Endometrium (tissue), 2 donors: ENCODE results near the gene EPB41L3.

Experiments used
- FAIRE-seq: peaks from 2 replicates; lab custom pipeline; 2012; peaks lifted over from hg19 to GRCh38; lab: Jason Lieb, UNC
- donor health status: control.
- donor health status: control.

The EPB41L3 gene

GRCh38 chr18:5413447-5413846 lies 130.3 kb downstream of the EPB41L3 start:
- FAIRE-seq: no peak

DNA sequence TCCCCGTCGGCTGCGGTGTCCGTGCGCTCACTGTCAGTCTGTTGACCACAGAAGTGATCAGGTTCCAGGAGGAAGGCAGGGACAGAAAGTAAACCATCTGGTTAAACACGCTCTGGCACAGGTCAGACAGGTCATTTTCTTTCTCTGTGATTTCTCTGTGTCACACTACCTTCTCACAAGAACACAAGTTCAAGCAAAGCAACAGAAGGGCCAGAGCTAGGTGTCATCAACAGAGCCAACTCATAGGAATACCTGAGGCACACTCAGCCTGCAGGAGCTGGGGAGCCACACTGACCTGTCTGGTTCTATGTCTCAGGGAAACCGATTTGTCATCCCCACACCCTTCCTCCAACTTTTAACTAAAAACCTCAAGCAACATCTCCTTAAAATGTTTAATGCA lies 133.2 kb downstream of the EPB41L3 start:
- no peak for FAIRE-seq

GRCh38 chr18:5398269-5398668 lies 145.5 kb downstream of the EPB41L3 start:
- no peak for FAIRE-seq

DNA sequence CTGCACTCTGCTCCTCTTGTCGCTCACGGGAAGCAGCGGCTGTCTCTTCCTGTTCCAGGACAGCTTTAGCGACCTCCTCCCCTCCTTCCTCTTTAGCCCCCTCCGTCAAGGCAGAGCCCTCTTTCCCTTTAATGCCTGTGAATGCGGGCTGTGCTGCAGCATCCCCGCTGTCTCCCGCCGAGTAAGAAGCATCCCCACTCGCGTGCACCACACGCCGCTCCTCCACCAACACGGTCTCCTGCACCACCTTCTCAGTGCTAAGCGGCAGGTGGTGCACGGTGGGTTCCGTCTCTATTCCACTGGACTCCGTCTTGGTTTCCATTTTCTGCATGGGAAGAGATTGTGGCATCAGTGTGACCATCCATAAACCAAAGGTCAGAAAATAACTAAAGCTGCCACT lies 146.7 kb downstream of the EPB41L3 start:
- no peak for FAIRE-seq

- no peak for FAIRE-seq
Observed at GRCh38 chr18:5395860-5396448, 147.8 kb downstream of the EPB41L3 start.

DNA sequence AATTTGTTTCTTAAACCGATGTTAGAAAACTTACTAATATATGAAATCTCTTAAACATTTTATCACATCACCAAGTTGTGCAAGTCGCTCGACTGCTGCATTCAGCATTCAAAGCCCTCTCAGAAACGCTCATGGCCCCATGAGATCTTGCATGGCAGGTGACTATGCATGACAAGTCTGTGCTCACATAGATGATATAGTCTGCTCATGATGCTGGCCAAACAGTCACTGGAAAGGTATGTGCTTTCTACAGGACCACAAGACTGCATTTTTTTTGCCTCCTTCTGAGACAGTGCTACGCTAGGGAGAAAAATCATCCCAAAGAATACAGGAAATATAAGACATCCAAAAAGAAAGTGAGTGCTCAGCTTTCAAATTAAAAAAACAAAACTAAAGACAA lies 150.0 kb downstream of the EPB41L3 start:
- no peak for FAIRE-seq

DNA sequence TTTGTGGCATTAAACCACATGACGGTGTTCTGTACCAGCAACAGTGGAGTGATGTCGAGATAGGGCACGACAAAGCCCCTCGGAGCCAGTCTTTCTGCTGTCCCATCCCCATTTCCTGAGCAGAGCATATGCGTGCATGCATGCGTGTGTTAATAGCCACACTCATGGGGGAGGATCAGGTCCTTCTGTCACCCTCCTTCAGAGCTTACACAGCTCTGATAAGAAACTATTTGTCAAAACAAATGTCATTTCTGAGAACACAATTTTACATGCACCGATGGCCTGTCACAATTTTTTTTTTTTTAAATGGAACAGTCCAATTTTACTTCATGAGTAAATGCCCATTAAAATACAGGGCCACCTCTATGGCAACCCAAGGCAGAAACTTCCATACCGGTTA lies 152.4 kb downstream of the EPB41L3 start:
- FAIRE-seq: no peak

- no peak for FAIRE-seq
Observed at GRCh38 chr18:5389356-5389755, 154.4 kb downstream of the EPB41L3 start.

- FAIRE-seq: no peak
Observed at GRCh38 chr18:5388896-5389295, 154.9 kb downstream of the EPB41L3 start.

- FAIRE-seq: no peak
Observed at GRCh38 chr18:5380586-5380985, 163.2 kb downstream of the EPB41L3 start.

DNA sequence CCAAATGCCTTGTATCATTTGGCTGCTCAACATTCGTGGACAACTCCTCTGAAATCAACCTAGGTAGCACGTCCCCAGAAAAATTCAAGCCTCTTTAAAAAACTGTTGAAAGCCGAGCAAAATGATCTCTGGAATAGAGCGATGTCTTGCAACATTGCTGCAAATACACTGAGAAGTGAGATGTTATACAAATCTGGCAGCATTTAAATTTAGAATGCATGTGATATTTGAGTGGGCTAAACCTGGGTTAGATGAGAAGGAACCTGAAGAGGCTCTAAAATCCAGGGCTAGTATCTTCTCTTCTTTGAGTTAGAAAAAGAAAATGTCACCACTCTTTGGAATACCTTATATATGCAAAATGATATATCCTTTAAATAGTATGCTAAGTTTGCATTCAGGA lies 166.8 kb downstream of the EPB41L3 start:
- no peak for FAIRE-seq

DNA sequence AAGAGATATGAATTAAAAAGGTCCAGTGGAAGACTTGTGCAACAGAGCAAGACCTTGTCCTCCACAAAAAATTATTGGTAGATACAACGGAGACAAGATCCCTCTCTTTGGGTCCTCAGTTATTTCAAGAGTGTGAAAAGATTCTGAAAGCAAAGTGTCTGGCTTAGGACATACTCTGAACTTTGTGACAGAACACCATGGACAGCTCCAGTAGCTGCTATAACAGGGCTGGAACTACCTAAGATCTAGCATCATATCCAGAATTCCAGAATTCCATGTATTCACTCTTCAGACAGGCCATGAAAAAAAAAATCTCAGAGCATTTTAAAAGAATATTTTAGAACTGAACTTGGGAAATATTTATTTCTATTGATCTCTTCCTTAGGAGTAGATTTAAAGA lies 173.5 kb downstream of the EPB41L3 start:
- no peak for FAIRE-seq

DNA sequence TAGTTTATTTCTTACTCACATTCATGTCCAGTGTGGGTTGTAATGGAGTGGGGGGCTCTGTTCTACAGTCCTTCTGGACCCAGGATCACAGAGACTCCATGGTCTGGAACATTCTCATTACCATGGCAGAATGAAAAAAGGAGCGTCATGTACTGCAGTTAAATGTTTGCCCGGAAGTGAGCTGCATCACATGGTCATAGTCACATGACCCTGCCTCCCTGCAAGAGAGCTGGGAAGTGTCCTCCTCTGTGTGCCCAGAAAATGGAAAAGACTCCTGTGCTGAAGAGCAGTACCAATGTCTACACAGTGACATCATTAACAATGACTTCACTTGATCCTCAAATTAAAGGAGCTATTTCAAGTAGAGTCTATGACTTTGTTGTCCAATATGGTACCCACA lies 174.3 kb downstream of the EPB41L3 start:
- no peak for FAIRE-seq

DNA sequence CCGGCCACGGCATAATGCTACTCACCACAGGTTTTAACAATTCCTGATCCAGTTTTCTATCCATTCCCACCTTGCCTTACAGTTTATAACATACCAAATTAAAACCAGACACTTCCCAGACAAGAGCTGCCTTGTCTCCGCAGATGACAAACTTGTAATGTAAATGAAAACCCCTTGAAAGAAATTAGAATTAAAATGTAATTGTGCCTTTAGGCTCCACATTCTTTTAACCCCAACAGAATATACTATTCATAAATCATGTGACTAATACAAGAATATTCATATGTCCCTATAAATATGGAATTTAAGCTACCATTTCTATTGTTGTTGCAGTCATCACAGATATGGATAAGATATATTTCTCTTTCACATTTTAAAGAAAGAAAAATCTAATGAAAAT lies 178.4 kb downstream of the EPB41L3 start:
- no peak for FAIRE-seq

DNA sequence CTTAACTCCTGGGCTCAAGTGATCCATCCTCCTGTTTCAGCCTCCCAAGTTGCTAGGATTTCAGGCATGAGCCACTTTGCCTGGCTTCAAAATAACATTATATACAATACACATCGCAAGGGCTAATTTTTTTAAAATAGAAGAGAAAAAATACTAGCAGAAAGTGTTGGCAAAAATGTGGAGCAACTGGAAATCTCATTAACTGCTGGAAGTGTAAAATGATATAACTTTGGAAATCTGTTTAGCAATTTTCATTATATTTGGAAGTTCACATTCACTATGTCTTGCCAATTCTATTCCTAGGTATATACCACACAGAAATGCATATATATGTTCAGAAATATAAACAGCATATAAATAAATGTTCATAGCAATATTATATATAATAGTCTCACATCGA lies 193.2 kb downstream of the EPB41L3 start:
- FAIRE-seq: no peak
